ENCODE results near the gene MARCOL. TPM values are rescaled to one million over a fixed set of nuclear protein-coding genes. Genes with fewer than 3 reads are reported as not detected.

MARCOL gene
- total RNA-seq (2014; rRNA removed; shearing (Covaris generic)), result not detected in 2 replicates

DNA sequence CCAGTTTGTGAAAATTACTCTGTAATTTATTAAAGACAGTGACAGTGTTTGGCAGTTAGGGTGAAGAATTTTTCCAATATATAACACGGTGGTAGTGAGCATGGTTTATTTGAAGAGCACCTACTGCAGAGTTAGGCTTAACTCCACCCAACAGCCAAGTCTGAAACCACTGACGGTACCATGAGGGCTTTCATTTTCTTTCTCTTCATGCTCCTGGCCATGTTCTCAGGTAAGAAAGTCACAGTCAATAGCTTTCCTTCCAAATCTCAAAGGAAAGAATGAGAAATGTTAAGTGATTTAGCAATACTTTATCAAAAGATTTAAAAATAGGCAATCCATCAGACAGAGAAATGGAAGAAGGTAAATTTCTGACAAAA, at the start of gene MARCOL:
MARCOL (plus strand) TSS at position 108 of the 377 bp plus-strand sequence; CDS start at position 181, 73 bp downstream.
- Histone ChIP-seq H3K27me3 (replicated peaks) (0 out of 2 replicates have a peak, but pooled peaks cover 2% of the 10 kb centered on the region), H3K27ac (no peak within 1 kb of the TSS), H3K9me3 (replicated peaks) (no peaks in the 10 kb centered on the region), H3K4me1 (replicated peaks) (no peaks in the 10 kb centered on the region), H3K36me3 (no peaks in the 10 kb centered on the region), H3K4me3 (no peak within 1 kb of the TSS)
- DNase-seq (ENCODE audit: low read depth in 1 of 2, low spot score in 2 of 2), result no peak

- no peaks in the 10 kb centered on the region for H3K27me3 ChIP-seq (replicated peaks)
- no peaks in the 10 kb centered on the region for H3K36me3 ChIP-seq
- H3K9me3 ChIP-seq (replicated peaks), result no peaks in the 10 kb centered on the region
- no peak overlapping the region for H3K4me3 ChIP-seq
- H3K4me1 ChIP-seq (replicated peaks), result no peaks in the 10 kb centered on the region
- no peak for DNase-seq (ENCODE audit: low read depth in 1 of 2, low spot score in 2 of 2)
- no peak overlapping the region for H3K27ac ChIP-seq
Measured at GRCh38 chr5:148191010-148191409, 47.3 kb upstream of the MARCOL start.

DNA sequence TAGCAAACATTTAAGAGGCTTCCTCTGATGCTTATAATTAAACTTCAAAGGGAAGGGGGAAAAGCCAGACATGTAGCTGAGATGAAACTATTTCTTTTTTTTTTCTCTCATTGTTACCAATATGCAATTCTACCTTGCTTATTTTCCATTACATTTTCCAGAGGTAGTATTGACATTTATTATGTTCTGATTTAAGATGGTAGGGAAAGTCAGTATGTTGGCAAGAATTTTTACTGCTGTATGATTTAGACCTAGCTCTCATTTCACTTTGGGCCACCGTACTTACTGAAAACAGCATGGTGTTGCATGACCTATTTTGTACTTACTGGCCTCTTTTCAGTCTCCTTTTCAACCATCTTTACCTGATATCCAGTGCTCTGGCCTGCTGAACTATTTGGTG, 45.1 kb upstream of the MARCOL start:
- DNase-seq (ENCODE audit: low read depth in 1 of 2, low spot score in 2 of 2), result no peak
- Histone ChIP-seq H3K9me3 (replicated peaks) (no peaks in the 10 kb centered on the region), H3K4me1 (replicated peaks) (no peaks in the 10 kb centered on the region), H3K27ac (no peak overlapping the region), H3K27me3 (replicated peaks) (no peaks in the 10 kb centered on the region), H3K36me3 (no peaks in the 10 kb centered on the region), H3K4me3 (no peak overlapping the region)

- H3K27me3 ChIP-seq (replicated peaks), result no peaks in the 10 kb centered on the region; the same call in 1 of the 2 replicates
- no peaks in the 10 kb centered on the region for H3K4me1 ChIP-seq (replicated peaks)
- no peak for DNase-seq (ENCODE audit: low read depth in 1 of 2, low spot score in 2 of 2)
- no peaks in the 10 kb centered on the region for H3K9me3 ChIP-seq (replicated peaks)
- no peaks in the 10 kb centered on the region for H3K36me3 ChIP-seq
- no peak overlapping the region for H3K27ac ChIP-seq
- H3K4me3 ChIP-seq, result no peak overlapping the region
Measured at GRCh38 chr5:148201151-148201550, 37.2 kb upstream of the MARCOL start.

DNA sequence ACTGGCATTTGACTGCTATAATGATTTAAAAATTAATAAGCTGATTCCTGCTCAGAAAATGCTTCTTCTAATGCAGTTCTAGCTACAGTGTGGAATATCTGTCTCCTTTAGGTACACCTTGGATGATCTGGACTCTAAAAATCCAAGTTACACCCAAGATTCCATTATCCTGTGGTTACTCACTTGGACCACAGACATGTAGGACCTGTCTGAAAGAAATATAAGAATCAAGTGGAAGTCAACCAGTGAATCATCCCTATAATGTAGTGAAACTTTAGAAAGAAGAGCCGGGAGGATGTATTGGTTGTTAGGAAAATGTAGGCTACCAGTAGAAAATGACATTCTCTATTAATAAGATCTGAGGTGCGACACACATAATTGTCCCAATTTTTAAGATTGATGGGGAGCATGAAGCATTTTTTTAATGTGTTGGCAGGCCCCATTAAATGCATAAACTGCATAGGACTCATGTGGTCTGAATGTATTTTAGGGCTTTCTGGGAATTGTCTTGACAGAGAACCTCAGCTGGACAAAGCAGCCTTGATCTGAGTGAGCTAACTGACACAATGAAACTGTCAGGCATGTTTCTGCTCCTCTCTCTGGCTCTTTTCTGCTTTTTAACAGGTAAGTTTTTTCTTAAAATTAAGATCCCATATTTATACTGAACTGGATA, 35.7 kb upstream of the MARCOL start, which contains the start of gene SPINK6:
SPINK6 (plus strand) TSS at position 512 of the 673 bp plus-strand sequence; CDS start at position 567, 55 bp downstream.
- Histone ChIP-seq H3K9me3 (replicated peaks) (no peaks in the 10 kb centered on the region; the same call in 1 of the 2 replicates), H3K27me3 (replicated peaks) (no peaks in the 10 kb centered on the region; the same call in 1 of the 2 replicates), H3K4me1 (replicated peaks) (no peaks in the 10 kb centered on the region), H3K36me3 (no peaks in the 10 kb centered on the region), H3K4me3 (no peak within 1 kb of the TSS), H3K27ac (no peak within 1 kb of the TSS)
- DNase-seq (ENCODE audit: low read depth in 1 of 2, low spot score in 2 of 2), result no peak

- H3K36me3 ChIP-seq, result no peaks in the 10 kb centered on the region
- H3K27ac ChIP-seq, result no peak overlapping the region
- no peaks in the 10 kb centered on the region; the same call in 1 of the 2 replicates for H3K27me3 ChIP-seq (replicated peaks)
- H3K9me3 ChIP-seq (replicated peaks), result no peaks in the 10 kb centered on the region; the same call in 1 of the 2 replicates
- H3K4me1 ChIP-seq (replicated peaks), result no peaks in the 10 kb centered on the region
- no peak for DNase-seq (ENCODE audit: low read depth in 1 of 2, low spot score in 2 of 2)
- H3K4me3 ChIP-seq, result no peak overlapping the region
Measured at GRCh38 chr5:148205044-148205806, 33.1 kb upstream of the MARCOL start.

GRCh38 chr5:148205865-148206264, 32.5 kb upstream of the MARCOL start:
- DNase-seq (ENCODE audit: low read depth in 1 of 2, low spot score in 2 of 2), result no peak
- no peaks in the 10 kb centered on the region; the same call in 1 of the 2 replicates for H3K27me3 ChIP-seq (replicated peaks)
- no peaks in the 10 kb centered on the region; the same call in 1 of the 2 replicates for H3K9me3 ChIP-seq (replicated peaks)
- H3K4me3 ChIP-seq, result no peak overlapping the region
- no peaks in the 10 kb centered on the region for H3K4me1 ChIP-seq (replicated peaks)
- no peaks in the 10 kb centered on the region for H3K36me3 ChIP-seq
- H3K27ac ChIP-seq, result no peak overlapping the region

DNA sequence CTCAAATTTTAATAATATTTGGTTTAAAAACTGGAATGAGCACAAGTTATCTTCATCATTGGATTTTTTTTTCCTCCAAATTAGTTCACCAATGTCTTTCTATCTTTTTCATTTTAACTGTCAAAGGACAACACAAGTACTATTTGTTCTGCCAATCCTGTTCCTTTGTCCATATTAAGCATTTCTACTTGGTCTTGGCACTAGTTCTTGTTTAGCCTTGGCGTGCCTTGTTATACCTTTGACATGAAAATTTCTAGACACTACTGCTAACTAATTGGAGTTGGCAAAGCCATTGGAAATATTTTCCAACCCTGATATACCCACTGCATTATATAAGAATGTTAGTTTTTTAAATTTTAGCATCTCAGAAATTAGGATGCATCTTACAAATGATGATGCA, 31.7 kb upstream of the MARCOL start:
- H3K4me3 ChIP-seq, result no peak overlapping the region
- DNase-seq (ENCODE audit: low read depth in 1 of 2, low spot score in 2 of 2), result no peak
- no peaks in the 10 kb centered on the region; the same call in 1 of the 2 replicates for H3K9me3 ChIP-seq (replicated peaks)
- no peaks in the 10 kb centered on the region for H3K4me1 ChIP-seq (replicated peaks)
- no peak overlapping the region for H3K27ac ChIP-seq
- no peaks in the 10 kb centered on the region for H3K36me3 ChIP-seq
- no peaks in the 10 kb centered on the region; the same call in 1 of the 2 replicates for H3K27me3 ChIP-seq (replicated peaks)

GRCh38 chr5:148208226-148208625, 30.1 kb upstream of the MARCOL start:
- Histone ChIP-seq H3K4me1 (replicated peaks) (no peaks in the 10 kb centered on the region), H3K4me3 (no peak overlapping the region), H3K9me3 (replicated peaks) (no peaks in the 10 kb centered on the region; the same call in 1 of the 2 replicates), H3K27ac (no peak overlapping the region), H3K36me3 (no peaks in the 10 kb centered on the region), H3K27me3 (replicated peaks) (no peaks in the 10 kb centered on the region; the same call in 1 of the 2 replicates)
- no peak for DNase-seq (ENCODE audit: low read depth in 1 of 2, low spot score in 2 of 2)

GRCh38 chr5:148209151-148209770, 29.1 kb upstream of the MARCOL start:
- Histone ChIP-seq H3K4me3 (no peak overlapping the region), H3K9me3 (replicated peaks) (no peaks in the 10 kb centered on the region; the same call in 1 of the 2 replicates), H3K27ac (no peak overlapping the region), H3K4me1 (replicated peaks) (no peaks in the 10 kb centered on the region), H3K27me3 (replicated peaks) (no peaks in the 10 kb centered on the region), H3K36me3 (no peaks in the 10 kb centered on the region)
- DNase-seq (ENCODE audit: low read depth in 1 of 2, low spot score in 2 of 2), result no peak

DNA sequence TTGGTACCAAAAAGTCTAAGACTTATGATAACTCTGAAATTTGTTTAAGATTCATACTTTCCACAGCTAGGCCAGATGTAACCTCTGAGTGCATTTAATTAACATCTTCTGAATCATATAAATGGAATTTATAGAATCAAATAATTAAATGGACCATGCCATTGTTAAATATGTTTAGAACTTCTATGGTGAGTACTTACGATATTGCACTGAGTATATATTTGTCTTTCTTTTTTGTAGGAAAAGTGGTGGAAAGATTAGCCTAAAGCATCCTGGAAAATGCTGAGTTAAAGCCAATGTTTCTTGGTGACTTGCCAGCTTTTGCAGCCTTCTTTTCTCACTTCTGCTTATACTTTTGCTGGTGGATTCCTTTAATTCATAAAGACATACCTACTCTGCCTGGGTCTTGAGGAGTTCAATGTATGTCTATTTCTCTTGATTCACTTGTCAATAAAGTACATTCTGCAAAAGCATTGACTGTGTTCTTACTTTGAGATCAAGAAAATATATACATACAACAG, 23.6 kb upstream of the MARCOL start:
- no peak for DNase-seq (ENCODE audit: low read depth in 1 of 2, low spot score in 2 of 2)
- Histone ChIP-seq H3K9me3 (replicated peaks) (no peaks in the 10 kb centered on the region), H3K27ac (no peak overlapping the region), H3K4me3 (no peak overlapping the region), H3K27me3 (replicated peaks) (no peaks in the 10 kb centered on the region), H3K36me3 (no peaks in the 10 kb centered on the region), H3K4me1 (replicated peaks) (no peaks in the 10 kb centered on the region)

DNA sequence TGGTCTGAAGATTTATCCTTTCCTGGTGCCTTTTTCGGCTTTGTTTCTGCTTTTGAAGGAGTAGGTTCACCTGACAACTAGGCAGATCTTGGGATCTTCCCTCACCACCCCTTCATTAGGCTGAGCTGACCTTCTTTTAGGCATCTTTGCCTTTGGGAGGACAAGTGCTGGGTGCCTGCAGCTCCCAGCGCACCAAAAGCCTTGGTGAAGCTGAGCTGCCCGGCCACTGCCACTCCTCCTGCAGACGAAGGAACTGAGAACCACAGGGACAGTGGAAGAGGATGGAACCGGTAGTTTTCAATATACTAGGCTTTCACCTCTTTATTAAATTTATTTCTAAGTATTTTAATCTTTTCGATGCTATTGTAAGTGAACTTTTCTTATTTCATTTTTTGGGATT, 16.8 kb upstream of the MARCOL start:
- no peak for DNase-seq (ENCODE audit: low read depth in 1 of 2, low spot score in 2 of 2)
- Histone ChIP-seq H3K27me3 (replicated peaks) (no peaks in the 10 kb centered on the region), H3K4me1 (replicated peaks) (no peaks in the 10 kb centered on the region)

GRCh38 chr5:148224117-148224742, 14.1 kb upstream of the MARCOL start:
- Histone ChIP-seq H3K36me3 (no peaks in the 10 kb centered on the region), H3K27me3 (replicated peaks) (no peaks in the 10 kb centered on the region), H3K27ac (no peak overlapping the region), H3K4me3 (no peak overlapping the region), H3K4me1 (replicated peaks) (no peaks in the 10 kb centered on the region), H3K9me3 (replicated peaks) (no peaks in the 10 kb centered on the region)
- no peak for DNase-seq (ENCODE audit: low read depth in 1 of 2, low spot score in 2 of 2)

More for the DNA sequence above, 16.8 kb upstream of the MARCOL start:
- Histone ChIP-seq H3K9me3 (replicated peaks) (no peaks in the 10 kb centered on the region), H3K36me3 (no peaks in the 10 kb centered on the region), H3K4me3 (no peak overlapping the region), H3K27ac (no peak overlapping the region)
